NCI-H748 treated with DMSO at 0.1 percent for 48 hours (cell line): Measurements from ENCODE around the gene BCL2L2.
"Not testable (repeated sequence)": the region's sequence is repeated elsewhere in the genome, so short reads cannot be mapped to it uniquely, and the experiment has no call there.

Experiments
- DNase-seq: peaks from one replicate; lab custom pipeline; 2025; lab: John Stamatoyannopoulos, UW

The BCL2L2 gene

DNA sequence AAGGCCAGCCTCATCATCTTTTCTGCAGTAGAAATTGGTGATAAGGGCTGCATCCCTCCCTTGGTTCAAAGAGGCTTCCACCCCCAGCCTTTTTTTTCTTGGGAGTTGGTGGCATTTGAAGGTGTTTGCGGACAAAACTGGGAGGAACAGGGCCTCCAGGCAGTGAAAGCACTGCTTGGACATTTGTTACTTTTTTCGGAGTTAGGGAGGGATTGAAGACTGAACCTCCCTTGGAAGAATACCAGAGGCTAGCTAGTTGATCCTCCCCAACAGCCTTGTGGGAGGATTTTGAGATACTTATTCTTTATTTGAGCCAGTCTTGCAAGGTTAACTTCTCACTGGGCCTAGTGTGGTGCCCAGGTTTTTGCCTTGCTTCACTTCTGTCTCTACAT lies 17.8 kb downstream of the BCL2L2 start:
- no peak for DNase-seq

- DNase-seq = no peak
These were observed 18.4 kb downstream of the BCL2L2 start for GRCh38 chr14:23324993-23325392.

- not testable (repeated sequence) for DNase-seq
These were observed 19.1 kb downstream of the BCL2L2 start for GRCh38 chr14:23325746-23326145.

DNA sequence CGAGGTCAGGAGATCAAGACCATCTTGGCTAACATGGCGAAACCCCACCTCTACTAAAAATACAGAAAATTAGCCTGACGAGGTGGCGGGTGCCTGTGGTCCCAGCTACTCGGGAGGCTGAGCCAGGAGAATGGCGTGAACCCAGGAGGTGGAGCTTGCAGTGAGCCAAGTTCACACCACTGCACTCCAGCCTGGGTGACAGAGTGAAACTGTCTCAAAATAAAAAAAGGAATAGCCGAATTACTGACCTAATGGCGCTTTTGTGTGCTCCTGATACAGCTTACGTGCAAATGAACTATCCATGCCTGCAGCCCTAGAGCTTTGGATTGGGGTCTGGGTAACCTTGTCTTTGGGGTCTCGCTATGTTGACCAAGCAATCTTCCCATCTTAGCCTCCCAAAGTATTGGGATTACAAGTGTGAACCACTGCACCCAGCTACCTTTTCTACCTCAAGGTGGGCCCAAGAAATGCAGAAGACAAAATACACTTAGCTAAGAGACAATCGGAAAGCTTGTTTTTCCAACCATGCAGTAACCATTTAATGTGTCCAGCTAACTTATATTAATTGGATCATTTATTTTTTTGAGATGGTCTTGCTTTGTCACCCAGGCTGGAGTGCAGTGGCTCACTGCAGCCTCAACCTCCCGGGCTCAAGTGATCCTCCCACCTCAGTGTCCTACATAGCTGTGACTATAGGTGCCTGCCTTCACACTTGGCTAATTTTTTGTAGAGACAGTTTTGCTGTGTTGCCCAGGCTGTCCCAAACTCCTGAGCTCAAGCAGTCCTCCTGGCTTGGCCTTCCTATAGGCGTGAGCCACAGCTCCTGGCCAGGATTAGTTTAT lies 20.1 kb downstream of the BCL2L2 start:
- no peak for DNase-seq

GRCh38 chr14:23327947-23328744 lies 21.5 kb downstream of the BCL2L2 start:
- peak; percentile 63 for DNase-seq

DNA sequence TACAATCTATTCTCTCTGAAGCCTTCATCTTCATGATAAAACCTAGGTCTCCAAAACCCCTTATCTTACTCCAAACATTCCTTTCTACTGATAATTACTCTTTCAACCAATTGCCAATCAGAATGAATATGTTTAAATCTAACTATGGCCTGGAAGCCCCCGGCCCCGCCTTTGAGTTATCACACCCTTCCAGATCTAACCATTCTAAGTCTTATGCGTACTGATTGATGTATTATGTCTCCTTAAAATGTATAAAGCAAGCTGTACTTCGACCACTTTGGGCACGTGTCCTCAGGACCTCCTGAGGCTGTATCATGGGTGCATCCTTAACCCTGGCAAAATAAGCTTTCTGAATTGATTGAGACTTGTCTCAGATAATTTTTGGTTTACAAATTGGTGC lies 29.0 kb downstream of the BCL2L2 start:
- DNase-seq = no peak

GRCh38 chr14:23339506-23340268 lies 33.1 kb downstream of the BCL2L2 start:
- DNase-seq = no peak

GRCh38 chr14:23344481-23344880 lies 37.8 kb downstream of the BCL2L2 start:
- DNase-seq = no peak

DNA sequence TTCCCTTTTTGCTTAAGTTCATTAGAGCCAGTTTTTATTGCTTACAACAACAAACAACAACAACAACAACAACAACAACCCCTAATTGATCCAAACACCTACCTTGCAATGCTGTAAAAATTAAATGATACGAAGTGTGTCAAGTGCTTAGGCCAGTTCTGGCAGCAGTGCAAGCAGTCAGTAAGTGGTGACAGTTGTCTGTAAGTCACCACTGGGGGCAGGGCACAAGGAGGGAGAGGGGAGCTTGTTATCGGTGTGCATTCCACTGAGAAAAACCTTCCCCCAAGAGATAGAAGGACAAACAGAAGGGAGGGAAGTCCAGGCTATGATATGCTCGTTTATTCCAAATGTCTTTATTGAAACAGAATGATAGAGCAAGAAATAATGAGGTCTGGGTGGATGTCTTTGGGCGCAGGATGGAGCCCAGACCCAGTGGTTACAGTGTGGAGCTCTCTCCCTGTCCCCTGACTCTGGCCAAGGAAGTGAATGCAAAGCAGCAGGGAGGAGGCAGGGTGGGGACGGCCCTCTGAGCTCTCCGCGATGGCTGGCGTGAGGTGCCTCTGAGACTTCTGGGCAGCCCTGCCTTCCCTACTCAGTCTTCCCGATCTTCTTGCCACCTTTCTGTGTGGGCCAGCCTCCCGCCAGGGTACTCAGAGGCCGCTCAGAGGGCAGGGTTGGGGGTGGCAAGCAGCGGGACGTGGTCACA lies 39.5 kb downstream of the BCL2L2 start:
- no peak for DNase-seq

- no peak for DNase-seq
These were observed 40.2 kb downstream of the BCL2L2 start for GRCh38 chr14:23346693-23347405.

DNA sequence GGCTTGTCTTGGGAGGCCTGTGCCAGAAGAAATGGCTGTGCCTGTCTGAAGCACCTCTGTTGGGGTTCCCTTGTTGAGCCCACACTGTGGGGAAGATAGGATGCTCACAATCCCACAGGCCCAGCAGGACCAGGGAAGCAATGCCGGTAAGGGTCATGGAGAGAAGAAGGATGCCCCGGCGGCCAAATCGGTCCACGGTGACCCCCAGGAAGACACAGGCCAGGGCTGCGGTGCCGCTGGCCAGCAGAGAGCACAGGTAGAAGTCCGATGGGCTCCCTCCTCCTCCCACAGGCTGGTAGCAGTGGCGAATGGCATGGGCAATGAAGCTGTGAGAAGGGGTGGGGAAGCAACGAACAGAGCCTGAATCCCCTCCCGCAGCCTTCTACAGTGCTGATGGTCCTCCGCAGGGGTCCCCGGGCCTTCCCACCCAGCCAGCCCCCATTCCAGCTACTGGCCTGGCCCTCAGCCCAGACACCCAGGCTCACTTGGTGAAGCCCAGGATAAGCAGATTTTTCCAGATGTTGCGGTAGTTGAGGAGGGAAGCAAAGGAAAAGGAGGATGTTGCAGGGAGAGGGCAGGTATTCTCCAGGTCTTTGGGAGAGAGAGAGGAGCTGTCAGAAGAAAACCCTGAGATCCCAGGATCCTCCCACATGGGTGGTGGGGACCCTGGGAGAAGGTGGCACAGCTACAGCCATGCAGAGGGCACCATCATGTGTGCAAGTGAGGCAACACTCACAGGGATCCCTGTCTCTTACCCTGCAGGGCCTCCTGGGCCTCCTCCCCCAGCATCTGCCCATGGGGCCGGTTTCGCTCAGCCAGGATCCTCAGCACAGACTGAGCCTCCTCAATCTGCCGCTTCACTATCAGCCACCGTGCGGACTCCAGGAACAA lies 41.0 kb downstream of the BCL2L2 start:
- no peak for DNase-seq

- no peak for DNase-seq
These were observed 41.6 kb downstream of the BCL2L2 start for GRCh38 chr14:23348297-23348655.

DNA sequence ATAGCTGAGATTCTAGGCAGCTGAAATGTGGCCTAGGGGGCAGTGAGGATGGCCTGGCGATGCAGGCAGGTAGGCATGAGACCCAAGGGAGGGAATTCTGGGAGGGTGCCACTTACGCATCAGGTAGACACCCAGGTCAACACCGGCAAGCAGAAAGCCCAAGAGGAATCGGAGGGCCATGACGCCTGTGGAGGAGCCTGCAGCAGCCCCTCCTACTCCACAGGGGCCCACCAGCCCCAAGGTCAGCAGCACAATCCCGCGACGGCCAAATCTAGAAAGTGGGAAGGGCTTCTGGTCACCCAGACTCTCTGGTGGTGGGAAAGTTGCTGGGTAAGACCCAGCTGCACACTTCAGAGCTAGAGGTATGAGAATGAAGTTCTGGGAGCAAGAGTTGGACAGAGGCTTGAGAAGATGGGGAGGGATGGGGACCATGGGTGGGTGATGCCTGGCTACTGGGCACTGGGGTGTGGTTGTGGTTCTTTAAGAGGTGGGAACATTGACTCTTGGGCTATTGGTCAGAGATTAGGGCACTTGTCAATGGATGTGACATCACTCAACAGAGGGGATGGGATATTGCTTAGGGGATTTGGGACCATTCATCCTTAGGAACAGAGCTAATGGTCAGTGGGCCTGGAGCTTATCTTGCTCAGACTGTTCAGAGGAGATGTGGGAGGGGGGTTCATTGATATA lies 42.7 kb downstream of the BCL2L2 start:
- DNase-seq = no peak

- no peak for DNase-seq
These were observed 45.3 kb downstream of the BCL2L2 start for GRCh38 chr14:23351681-23352505.

GRCh38 chr14:23352506-23353432 lies 46.1 kb downstream of the BCL2L2 start, which contains the start of gene SLC22A17:
SLC22A17 (minus strand) TSS chr14:23352887.
- peak; percentile 70 for DNase-seq

DNA sequence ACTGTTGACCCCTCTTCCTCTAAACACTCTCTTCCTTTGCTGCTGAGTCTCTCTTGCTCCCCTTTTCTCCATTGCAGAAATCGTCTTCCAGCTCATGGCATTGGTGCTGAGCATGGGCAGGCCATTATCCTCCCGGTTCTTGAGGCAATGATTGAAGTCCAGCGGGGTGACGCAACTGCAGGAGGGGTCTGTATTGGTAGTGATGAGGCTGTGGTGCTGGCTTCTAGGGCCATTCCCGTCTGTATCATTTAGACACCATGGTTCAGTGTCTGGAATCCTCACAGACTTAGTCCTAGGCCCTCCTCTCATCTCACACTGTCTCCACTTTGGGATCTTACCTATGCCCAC lies 46.8 kb downstream of the BCL2L2 start:
- no peak for DNase-seq

GRCh38 chr14:23354990-23355389 lies 48.4 kb downstream of the BCL2L2 start:
- no peak for DNase-seq
